CD14-positive monocyte (primary cell): ENCODE data around the gene LAMTOR1. TPM values are rescaled to one million over a fixed set of nuclear protein-coding genes. Genes with fewer than 3 reads are reported as not detected.

Experiments used
- DNase-seq, 3 donors: peaks; one replicate each; pipeline ENCODE4 v3.0.0-alpha.2; 2011 to 2022
- H2AFZ ChIP-seq: 2 replicates; pipeline ENCODE4 v1.6.0; 2012; ENCODE audit warnings: mild to moderate bottlenecking, low read depth, low read length, inconsistent platforms; ENCODE audit not compliant: insufficient read depth, poor library complexity, severe bottlenecking
- H3K27ac ChIP-seq, 2 donors: 1 replicate in 1 of 2; 2 replicates in 1 of 2; pipeline ENCODE4 v1.5.1; 2012 to 2013; ENCODE audit warnings: low read length in 2 of 2, control low read depth in 1 of 2, inconsistent platforms in 1 of 2, low read depth in 1 of 2, mild to moderate bottlenecking in 1 of 2
- H3K27me3 ChIP-seq, 2 donors: one replicate each; pipeline versions ENCODE4 v1.6.0 to v1.6.1; 2011 to 2013; ENCODE audit warnings: low read length in 2 of 2; ENCODE audit not compliant: control insufficient read depth in 2 of 2, insufficient read depth in 2 of 2
- H3K36me3 ChIP-seq, 2 donors: replicated peaks in 1 of 2; 1 replicate in 1 of 2; 2 replicates in 1 of 2; pipeline versions ENCODE4 v1.5.1 to v1.6.1; 2012 to 2013; ENCODE audit warnings: low read length in 2 of 2, control low read depth in 1 of 2, inconsistent platforms in 1 of 2, mild to moderate bottlenecking in 1 of 2; ENCODE audit not compliant: insufficient read depth in 2 of 2, control insufficient read depth in 1 of 2
- H3K4me1 ChIP-seq, 2 donors: 1 replicate in 1 of 2; 2 replicates in 1 of 2; pipeline versions ENCODE4 v1.5.1 to v1.6.1; 2012 to 2013; ENCODE audit warnings: low read length in 2 of 2, control low read depth in 1 of 2, inconsistent platforms in 1 of 2, mild to moderate bottlenecking in 1 of 2, moderate library complexity in 1 of 2; ENCODE audit not compliant: insufficient read depth in 2 of 2, control insufficient read depth in 1 of 2
- H3K4me2 ChIP-seq: replicated peaks from 2 replicates; pipeline ENCODE3; 2012; ENCODE audit warnings: low read length, moderate library complexity, mild to moderate bottlenecking; ENCODE audit not compliant: poor library complexity, severe bottlenecking; ENCODE audit errors: extremely low read depth
- H3K4me3 ChIP-seq, 3 experiments: fragments of 200-600 bp in 1 of 3; sonication (generic) in 1 of 3; replicated peaks in 1 of 3; 1 replicate in 2 of 3; 2 replicates in 1 of 3; pipeline ENCODE4 v1.5.1; 2011 to 2013; ENCODE audit warnings: low read length in 3 of 3, mild to moderate bottlenecking in 3 of 3, control low read depth in 2 of 3, low read depth in 2 of 3, inconsistent platforms in 1 of 3, moderate library complexity in 1 of 3
- H3K79me2 ChIP-seq: 2 replicates; pipeline ENCODE4 v1.6.0; 2012; ENCODE audit warnings: mild to moderate bottlenecking, control low read depth, inconsistent platforms, low read length, moderate library complexity; ENCODE audit not compliant: insufficient read depth
- H3K9ac ChIP-seq: 2 replicates; pipeline ENCODE4 v1.6.0; 2017; ENCODE audit warnings: low read length, mild to moderate bottlenecking; ENCODE audit not compliant: insufficient read depth, poor library complexity, severe bottlenecking
- H3K9me3 ChIP-seq, 2 donors: replicated peaks in 1 of 2; 1 replicate in 1 of 2; 2 replicates in 1 of 2; pipeline versions ENCODE4 v1.5.1 to v1.6.1; 2012 to 2013; ENCODE audit warnings: low read length in 2 of 2, control low read depth in 1 of 2; ENCODE audit not compliant: control insufficient read depth in 1 of 2, insufficient read depth in 1 of 2
- H4K20me1 ChIP-seq: 2 replicates; pipeline ENCODE4 v1.6.0; 2012; ENCODE audit warnings: mild to moderate bottlenecking, low read length, control low read depth, moderate library complexity; ENCODE audit not compliant: insufficient read depth
- H3K27ac Mint-ChIP-seq, 7 donors: one replicate each; pipeline ENCODE4 v1.8.0; 2020; ENCODE audit warnings: mild to moderate bottlenecking in 7 of 7, mixed read lengths in 7 of 7, moderate library complexity in 6 of 7, inconsistent platforms in 2 of 7
- H3K27me3 Mint-ChIP-seq, 3 donors: one replicate each; pipeline ENCODE4 v1.8.0; 2021 to 2022; ENCODE audit warnings: low read depth in 3 of 3, mild to moderate bottlenecking in 3 of 3, mixed read lengths in 3 of 3, moderate library complexity in 3 of 3, inconsistent platforms in 1 of 3
- H3K36me3 Mint-ChIP-seq, 2 donors: one replicate each; pipeline ENCODE4 v1.8.0; 2020; ENCODE audit warnings: mixed read lengths in 2 of 2, inconsistent platforms in 1 of 2, mild to moderate bottlenecking in 1 of 2
- H3K4me1 Mint-ChIP-seq: one replicate; pipeline ENCODE4 v1.8.0; 2020; ENCODE audit warnings: mild to moderate bottlenecking, mixed read lengths
- H3K4me3 Mint-ChIP-seq, 2 donors: one replicate each; pipeline ENCODE4 v1.8.0; 2020; ENCODE audit warnings: mild to moderate bottlenecking in 2 of 2, mixed read lengths in 2 of 2, moderate library complexity in 1 of 2
- H3K9me3 Mint-ChIP-seq, 7 donors: one replicate each; pipeline ENCODE4 v1.8.0; 2020 to 2022; ENCODE audit warnings: mixed read lengths in 7 of 7, mild to moderate bottlenecking in 6 of 7, moderate library complexity in 6 of 7, inconsistent platforms in 2 of 7
- CTCF ChIP-seq: fragments of 200-600 bp; IDR thresholded peaks from one replicate; pipeline ENCODE4 v1.8.0; 2022; ENCODE audit warnings: antibody characterized with exemption, mild to moderate bottlenecking
- WGBS: methylation state at CpG from one replicate; pipeline ENCODE4 v1.1.5; 2013; ENCODE audit warnings: missing lambda C conversion rate; ENCODE audit not compliant: insufficient coverage; 5-methylcytosine and 5-hydroxymethylcytosine counted together
- intact Hi-C, 2 donors: fragments of 100-400 bp; cut with micrococcal nuclease; formaldehyde crosslinking; loops; one replicate each; pipeline versions ENCODE4 v1.15.0 to v1.15.1; 2023
- polyA plus RNA-seq, 3 donors: library from polyadenylated mRNA; depleted of rRNA in 1 of 3; unstranded in 2 of 3; stranded (reverse) in 1 of 3; fragments of 300-500 nt in 2 of 3; fragments of >200 nt in 1 of 3; fragmentation: Illumina TruSeq in 2 of 3; gene quantifications; 1 replicate in 2 of 3; 2 replicates in 1 of 3; pipeline ENCODE4 v1.2.3, GENCODE V29; 2012 to 2021

LAMTOR1 gene
- polyA plus RNA-seq, 3 donors, result 224 to 292 (median 256) TPM

- peak; percentile 51 to 77 (median 76) for DNase-seq
- whole genome bisulfite sequencing, result no CpG with 5 or more reads among the region's 1 CpG
- peak overlapping the region; percentile 60 to 99 for H3K4me3 Mint-ChIP-seq
- TF ChIP-seq CTCF, result no peak
- H3K4me1 Mint-ChIP-seq, result peaks cover 52% of the 10 kb centered on the region
- peaks cover 35 to 57% of the 10 kb centered on the region in 2 donors for H3K36me3 ChIP-seq
- peaks cover 46 to 50% of the 10 kb centered on the region in 2 donors for H3K4me1 ChIP-seq
- H3K9ac ChIP-seq, result peak overlapping the region; percentile 91
- no peak overlapping the region for H2AFZ ChIP-seq
- peaks cover 65% of the 10 kb centered on the region for H3K79me2 ChIP-seq
- peaks cover 40 to 78% of the 10 kb centered on the region in 2 donors for H3K36me3 Mint-ChIP-seq
- H3K27me3 Mint-ChIP-seq, result peaks cover 0 to 1% (median 1%) of the 10 kb centered on the region in 3 donors
- H3K27ac Mint-ChIP-seq, result peak overlapping the region; percentile 95 to 98 (median 96)
- no peaks in the 10 kb centered on the region for H3K9me3 ChIP-seq
- intact Hi-C loops, result loop anchor here (5.0 to 10.0 kb wide), 2 partner anchors 42 to 124 kb away; partner anchors contain the start of gene INPPL1 (in 1 of the 2)
- H3K27me3 ChIP-seq, result no peaks in the 10 kb centered on the region
- H3K4me2 ChIP-seq, result peak overlapping the region; percentile 86
- peaks cover 50% of the 10 kb centered on the region for H4K20me1 ChIP-seq
- H3K27ac ChIP-seq, result peak overlapping the region; percentile 53 to 95
- H3K4me3 ChIP-seq, result peak overlapping the region in 1 of 3 experiments; percentile 95
- peaks cover 0 to 7% (median 0%) of the 10 kb centered on the region in 7 donors for H3K9me3 Mint-ChIP-seq
Observed at GRCh38 chr11:72100462-72100861, 2.6 kb downstream of the LAMTOR1 start.

- Mint-ChIP-seq H3K4me3 (peak overlapping the region; percentile 60 to 99), H3K36me3 (peaks cover 40 to 78% of the 10 kb centered on the region in 2 donors), H3K27ac (peak overlapping the region; percentile 95 to 98 (median 96)), H3K9me3 (peaks cover 0 to 7% (median 0%) of the 10 kb centered on the region in 7 donors), H3K4me1 (peaks cover 52% of the 10 kb centered on the region), H3K27me3 (peaks cover 0 to 1% (median 1%) of the 10 kb centered on the region in 3 donors)
- no peak for TF ChIP-seq CTCF
- no peak overlapping the region for H2AFZ ChIP-seq
- peaks cover 50% of the 10 kb centered on the region for H4K20me1 ChIP-seq
- H3K27ac ChIP-seq, result peak overlapping the region; percentile 53 to 95
- H3K4me3 ChIP-seq, result peak overlapping the region in 1 of 3 experiments; percentile 95
- no peaks in the 10 kb centered on the region for H3K27me3 ChIP-seq
- WGBS, result 57% methylated on average over 2 of the region's 3 CpGs
- H3K4me2 ChIP-seq, result peak overlapping the region; percentile 86
- DNase-seq, result no peak
- intact Hi-C loops, result loop anchor here (5.0 to 10.0 kb wide), 2 partner anchors 42 to 125 kb away; partner anchors contain the start of gene INPPL1 (in 1 of the 2)
- peaks cover 65% of the 10 kb centered on the region for H3K79me2 ChIP-seq
- peaks cover 46 to 50% of the 10 kb centered on the region in 2 donors for H3K4me1 ChIP-seq
- H3K36me3 ChIP-seq, result peaks cover 39 to 57% of the 10 kb centered on the region in 2 donors
- no peaks in the 10 kb centered on the region for H3K9me3 ChIP-seq
- H3K9ac ChIP-seq, result peak overlapping the region; percentile 27
Observed at GRCh38 chr11:72100009-72100408, 3.1 kb downstream of the LAMTOR1 start.
